Hepatic stellate cell (primary cell): ENCODE results near the gene ZCCHC2.
A peak's percentile ranks its signal among the peaks of the same experiment; 100 is the strongest.

ENCODE experiments used
- DNase-seq: peaks from one replicate; pipeline ENCODE4 v3.0.0; 2011; ENCODE audit warnings: low spot score

The ZCCHC2 gene

GRCh38 chr18:62539284-62540165, 16.7 kb downstream of the ZCCHC2 start:
- no peak for DNase-seq

GRCh38 chr18:62543021-62543420, 20.2 kb downstream of the ZCCHC2 start:
- DNase-seq, result no peak

GRCh38 chr18:62545098-62545497, 22.3 kb downstream of the ZCCHC2 start:
- no peak for DNase-seq

- DNase-seq, result no peak
These were observed 26.9 kb downstream of the ZCCHC2 start for GRCh38 chr18:62549755-62550154.

- DNase-seq, result no peak
These were observed 27.9 kb downstream of the ZCCHC2 start for GRCh38 chr18:62550746-62551145.

- no peak for DNase-seq
These were observed 29.2 kb downstream of the ZCCHC2 start for GRCh38 chr18:62551972-62552513.

GRCh38 chr18:62554061-62554815, 31.4 kb downstream of the ZCCHC2 start:
- DNase-seq, result no peak

GRCh38 chr18:62555135-62555534, 32.3 kb downstream of the ZCCHC2 start:
- peak; percentile 18 for DNase-seq

- no peak for DNase-seq
These were observed 33.6 kb downstream of the ZCCHC2 start for GRCh38 chr18:62556397-62556796.

- no peak for DNase-seq
These were observed 35.3 kb downstream of the ZCCHC2 start for GRCh38 chr18:62558015-62558663.

GRCh38 chr18:62564044-62564443, 41.2 kb downstream of the ZCCHC2 start:
- no peak for DNase-seq

GRCh38 chr18:62566199-62566598, 43.4 kb downstream of the ZCCHC2 start:
- DNase-seq, result no peak

- no peak for DNase-seq
These were observed 44.0 kb downstream of the ZCCHC2 start for GRCh38 chr18:62566818-62567217.

- DNase-seq, result no peak
These were observed 46.3 kb downstream of the ZCCHC2 start for GRCh38 chr18:62569081-62569655.

- DNase-seq, result no peak
These were observed 48.2 kb downstream of the ZCCHC2 start for GRCh38 chr18:62571037-62571436.

- no peak for DNase-seq
These were observed 48.8 kb downstream of the ZCCHC2 start for GRCh38 chr18:62571648-62572047.

- no peak for DNase-seq
These were observed 49.6 kb downstream of the ZCCHC2 start for GRCh38 chr18:62572456-62572855.

GRCh38 chr18:62574776-62575175, 52.0 kb downstream of the ZCCHC2 start:
- DNase-seq, result no peak

GRCh38 chr18:62576271-62576670, 53.4 kb downstream of the ZCCHC2 start:
- DNase-seq, result no peak

- DNase-seq, result no peak
These were observed 54.2 kb downstream of the ZCCHC2 start for GRCh38 chr18:62576845-62577512.

- DNase-seq, result no peak
These were observed 54.9 kb downstream of the ZCCHC2 start for GRCh38 chr18:62577765-62578164.
